Lower leg skin (tissue), 4 donors: ENCODE measurements around the gene DEFB110. TPM values are rescaled to one million over a fixed set of nuclear protein-coding genes. Genes with fewer than 3 reads are reported as not detected.

Source experiments
- DNase-seq, 2 donors: peaks; one replicate each; pipeline ENCODE4 v3.0.0-alpha.2; 2019; ENCODE audit warnings: low spot score in 2 of 2
- H3K4me3 ChIP-seq: fragments of 200-600 bp; sonication (generic); 2 replicates; pipeline ENCODE4 v1.5.1; 2017; ENCODE audit warnings: mild to moderate bottlenecking, low read depth; ENCODE audit not compliant: poor library complexity, severe bottlenecking
- CTCF ChIP-seq, 3 donors: fragments of 450-650 bp; IDR thresholded peaks; one replicate each; pipeline ENCODE4 v1.5.1; 2016; ENCODE audit warnings: antibody characterized with exemption in 3 of 3, mild to moderate bottlenecking in 3 of 3, moderate library complexity in 2 of 3
- POLR2A ChIP-seq, 2 donors: fragments of 450-650 bp; IDR thresholded peaks; one replicate each; pipeline ENCODE4 v1.6.1; 2016 to 2017; ENCODE audit warnings: antibody characterized with exemption in 2 of 2, mild to moderate bottlenecking in 1 of 2, moderate library complexity in 1 of 2
- WGBS, 2 donors: methylation state at CpG; one replicate each; pipeline ENCODE4 v1.1.5; 2018; 5-methylcytosine and 5-hydroxymethylcytosine counted together
- intact Hi-C: fragments of 100-400 bp; cut with DNase I; formaldehyde crosslinking; loops from one replicate; pipeline ENCODE4 v1.15.0; 2023; ENCODE audit warnings: low total_unique reads
- total RNA-seq, 4 donors: library from RNA; depleted of rRNA; stranded (reverse); fragments of >200 nt; gene quantifications; one replicate each; pipeline ENCODE4 v1.1.0, GENCODE V29; 2016

Gene DEFB110
- total RNA-seq, result not detected

GRCh38 chr6:50021894-50022293 is at the start of gene DEFB110:
TSS of gene DEFB110 (minus strand) at chr6:50021994. CDS start at chr6:50021935, 59 bp downstream.
- intact Hi-C loops, result no loop called here
- no peak for DNase-seq
- TF ChIP-seq POLR2A (IDR thresholded peaks at IDR 0.05) (no peak), CTCF (IDR thresholded peaks at IDR 0.05) (no peak)
- no peak within 1 kb of the TSS for H3K4me3 ChIP-seq

GRCh38 chr6:50070101-50070500 is 48.3 kb upstream of the DEFB110 start:
- WGBS, 2 donors, result 86 to 88% methylated on average over 2 of the region's 2 CpGs
- intact Hi-C loops, result no loop called here

GRCh38 chr6:50062051-50062450 is 40.3 kb upstream of the DEFB110 start:
- H3K4me3 ChIP-seq, result no peak overlapping the region
- 9 to 14% methylated on average over 2 of the region's 2 CpGs for WGBS, 2 donors
- intact Hi-C loops, result no loop called here
- no peak for DNase-seq
- TF ChIP-seq POLR2A (IDR thresholded peaks at IDR 0.05) (no peak), CTCF (IDR thresholded peaks at IDR 0.05) (no peak)

More at GRCh38 chr6:50070101-50070500, 48.3 kb upstream of the DEFB110 start:
- TF ChIP-seq POLR2A (IDR thresholded peaks at IDR 0.05), result no peak
- TF ChIP-seq CTCF (IDR thresholded peaks at IDR 0.05), result no peak
- no peak overlapping the region for H3K4me3 ChIP-seq
- no peak for DNase-seq

- WGBS, 2 donors, result 76 to 83% methylated on average over 1 of the region's 1 CpG
- intact Hi-C loops, result no loop called here
- no peak overlapping the region for H3K4me3 ChIP-seq
- DNase-seq, result no peak
- TF ChIP-seq CTCF (IDR thresholded peaks at IDR 0.05) (no peak), POLR2A (IDR thresholded peaks at IDR 0.05) (no peak)
These were observed 34.4 kb upstream of the DEFB110 start for GRCh38 chr6:50056242-50056641.

- DNase-seq, result no peak
- no peak for TF ChIP-seq POLR2A (IDR thresholded peaks at IDR 0.05)
- TF ChIP-seq CTCF (IDR thresholded peaks at IDR 0.05), result no peak
- WGBS, 2 donors, result 71 to 84% methylated on average over 1 of the region's 1 CpG
- intact Hi-C loops, result no loop called here
- no peak within 1 kb of the TSS for H3K4me3 ChIP-seq
These were observed 28.0 kb upstream of the DEFB110 start, which contains the start of gene DEFB112 for GRCh38 chr6:50049829-50050228. TSS of gene DEFB112 (minus strand) at chr6:50049929. CDS start at chr6:50049869, 60 bp downstream.

GRCh38 chr6:50047026-50047425 is 25.2 kb upstream of the DEFB110 start:
- DNase-seq, result no peak
- intact Hi-C loops, result no loop called here
- no peak for TF ChIP-seq CTCF (IDR thresholded peaks at IDR 0.05)
- TF ChIP-seq POLR2A (IDR thresholded peaks at IDR 0.05), result no peak
- no peak overlapping the region for H3K4me3 ChIP-seq
- WGBS, 2 donors, result 70 to 79% methylated on average over 3 of the region's 3 CpGs
